ENCODE results near the gene GABRB1.

DNA sequence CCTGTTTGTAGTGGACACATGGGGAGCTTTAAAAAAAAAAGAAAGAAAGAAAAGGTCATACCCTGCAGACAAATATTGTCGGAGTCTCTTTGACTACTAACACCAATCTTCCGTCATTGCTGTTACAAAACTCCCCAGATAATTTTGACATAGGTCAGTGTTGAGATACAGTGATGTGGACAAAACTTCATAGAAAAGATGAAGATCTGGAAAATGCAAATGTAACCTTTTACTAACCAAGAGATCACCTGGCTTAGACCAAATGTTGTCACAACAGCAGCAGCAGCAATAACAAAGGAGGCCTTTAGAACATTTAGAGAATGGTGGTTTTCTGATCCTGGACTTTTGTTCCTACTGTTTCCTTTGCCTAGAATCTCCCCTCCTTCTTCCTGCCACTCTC, 440.2 kb downstream of the GABRB1 start:
- TF ChIP-seq YY1 (IDR thresholded peaks at IDR 0.05; ENCODE audit: insufficient read depth, insufficient read length) (no peak), SUZ12 (IDR thresholded peaks at IDR 0.05; ENCODE audit: extremely low read depth, insufficient read depth, insufficient read length) (no peak), ZNF274 (IDR thresholded peaks at IDR 0.05; ENCODE audit: low read depth, low read length) (no peak)
